ENCODE data around the gene OPCML. TPM values are rescaled to one million over a fixed set of nuclear protein-coding genes. Genes with fewer than 3 reads are reported as not detected.

The OPCML gene
- total RNA-seq, 1 experiment from 2014 or later: not detected

GRCh38 chr11:133545199-133545803, 13.0 kb upstream of the OPCML start:
- Histone ChIP-seq H3K9me3 (ENCODE audit: control insufficient read depth, insufficient read depth, low read depth, low read length) (no peaks in the 10 kb centered on the region), H3K4me1 (ENCODE audit: control insufficient read depth, insufficient read depth, low read length) (no peaks in the 10 kb centered on the region), H3K27ac (ENCODE audit: low read length) (no peak overlapping the region), H3K4me3 (ENCODE audit: low read depth in 2 of 2, low read length in 2 of 2) (no peak overlapping the region), H3K36me3 (ENCODE audit: control insufficient read depth, insufficient read depth, low read length) (no peaks in the 10 kb centered on the region), H3K27me3 (ENCODE audit: control insufficient read depth, insufficient read depth, low read length) (0 out of 2 replicates have a peak, but pooled peaks cover 2% of the 10 kb centered on the region)
- ATAC-seq: 0 out of 2 replicates have a peak, but pooled peaks have one; percentile 38
- intact Hi-C loops (cut with micrococcal nuclease; ENCODE audit: unreplicated experiment): no loop called here
- no TSS peak for BruUV-seq (replicated peaks)
- in situ Hi-C loops (cut with HindIII; ENCODE audit: low pct_unique_long_range_greater_than_20kb, low sequenced_read_pairs): no loop called here
- DNase-seq (ENCODE audit: low read depth, low spot score): no peak
- TF ChIP-seq POLR2AphosphoS5 (IDR thresholded peaks at IDR 0.05; ENCODE audit: low read depth, low read length) (no peak), TCF7L2 (IDR thresholded peaks at IDR 0.05; ENCODE audit: low read depth, low read length) (no peak), SIN3A (IDR thresholded peaks at IDR 0.05; ENCODE audit: borderline replicate concordance, insufficient read depth, low read depth, low read length) (no peak)
- TF ChIP-seq, protein P1, sequence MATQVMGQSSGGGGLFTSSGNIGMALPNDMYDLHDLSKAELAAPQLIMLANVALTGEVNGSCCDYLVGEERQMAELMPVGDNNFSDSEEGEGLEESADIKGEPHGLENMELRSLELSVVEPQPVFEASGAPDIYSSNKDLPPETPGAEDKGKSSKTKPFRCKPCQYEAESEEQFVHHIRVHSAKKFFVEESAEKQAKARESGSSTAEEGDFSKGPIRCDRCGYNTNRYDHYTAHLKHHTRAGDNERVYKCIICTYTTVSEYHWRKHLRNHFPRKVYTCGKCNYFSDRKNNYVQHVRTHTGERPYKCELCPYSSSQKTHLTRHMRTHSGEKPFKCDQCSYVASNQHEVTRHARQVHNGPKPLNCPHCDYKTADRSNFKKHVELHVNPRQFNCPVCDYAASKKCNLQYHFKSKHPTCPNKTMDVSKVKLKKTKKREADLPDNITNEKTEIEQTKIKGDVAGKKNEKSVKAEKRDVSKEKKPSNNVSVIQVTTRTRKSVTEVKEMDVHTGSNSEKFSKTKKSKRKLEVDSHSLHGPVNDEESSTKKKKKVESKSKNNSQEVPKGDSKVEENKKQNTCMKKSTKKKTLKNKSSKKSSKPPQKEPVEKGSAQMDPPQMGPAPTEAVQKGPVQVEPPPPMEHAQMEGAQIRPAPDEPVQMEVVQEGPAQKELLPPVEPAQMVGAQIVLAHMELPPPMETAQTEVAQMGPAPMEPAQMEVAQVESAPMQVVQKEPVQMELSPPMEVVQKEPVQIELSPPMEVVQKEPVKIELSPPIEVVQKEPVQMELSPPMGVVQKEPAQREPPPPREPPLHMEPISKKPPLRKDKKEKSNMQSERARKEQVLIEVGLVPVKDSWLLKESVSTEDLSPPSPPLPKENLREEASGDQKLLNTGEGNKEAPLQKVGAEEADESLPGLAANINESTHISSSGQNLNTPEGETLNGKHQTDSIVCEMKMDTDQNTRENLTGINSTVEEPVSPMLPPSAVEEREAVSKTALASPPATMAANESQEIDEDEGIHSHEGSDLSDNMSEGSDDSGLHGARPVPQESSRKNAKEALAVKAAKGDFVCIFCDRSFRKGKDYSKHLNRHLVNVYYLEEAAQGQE (IDR thresholded peaks at IDR 0.05; ENCODE audit: insufficient read depth in 1 of 2, low read depth in 2 of 2, low read length in 1 of 2): no peak
- TF ChIP-seq, protein P2, sequence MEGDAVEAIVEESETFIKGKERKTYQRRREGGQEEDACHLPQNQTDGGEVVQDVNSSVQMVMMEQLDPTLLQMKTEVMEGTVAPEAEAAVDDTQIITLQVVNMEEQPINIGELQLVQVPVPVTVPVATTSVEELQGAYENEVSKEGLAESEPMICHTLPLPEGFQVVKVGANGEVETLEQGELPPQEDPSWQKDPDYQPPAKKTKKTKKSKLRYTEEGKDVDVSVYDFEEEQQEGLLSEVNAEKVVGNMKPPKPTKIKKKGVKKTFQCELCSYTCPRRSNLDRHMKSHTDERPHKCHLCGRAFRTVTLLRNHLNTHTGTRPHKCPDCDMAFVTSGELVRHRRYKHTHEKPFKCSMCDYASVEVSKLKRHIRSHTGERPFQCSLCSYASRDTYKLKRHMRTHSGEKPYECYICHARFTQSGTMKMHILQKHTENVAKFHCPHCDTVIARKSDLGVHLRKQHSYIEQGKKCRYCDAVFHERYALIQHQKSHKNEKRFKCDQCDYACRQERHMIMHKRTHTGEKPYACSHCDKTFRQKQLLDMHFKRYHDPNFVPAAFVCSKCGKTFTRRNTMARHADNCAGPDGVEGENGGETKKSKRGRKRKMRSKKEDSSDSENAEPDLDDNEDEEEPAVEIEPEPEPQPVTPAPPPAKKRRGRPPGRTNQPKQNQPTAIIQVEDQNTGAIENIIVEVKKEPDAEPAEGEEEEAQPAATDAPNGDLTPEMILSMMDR (IDR thresholded peaks at IDR 0.05): no peak
- ChIA-PET CTCF (no interaction called here), POLR2A (no interaction called here)

DNA sequence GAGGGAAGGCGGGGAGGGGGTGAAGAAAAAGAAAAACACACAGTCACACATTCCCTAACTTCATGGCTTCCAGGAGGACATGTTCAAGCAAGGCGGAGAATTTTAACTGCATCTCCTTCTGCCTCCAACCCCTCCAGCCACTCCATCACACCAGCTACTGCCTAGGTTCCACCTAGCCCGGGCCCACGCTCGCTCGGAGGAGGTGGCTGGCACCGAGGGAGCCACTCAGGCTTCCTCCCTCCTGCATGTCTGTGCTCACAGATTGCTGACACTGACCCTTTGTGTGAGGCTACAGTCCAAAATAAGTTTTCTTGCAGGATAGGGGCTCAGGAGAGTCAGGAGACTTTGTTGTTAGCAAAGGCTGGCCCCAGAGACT, 9.4 kb upstream of the OPCML start:
- intact Hi-C loops (cut with micrococcal nuclease; ENCODE audit: unreplicated experiment): no loop called here
- no peaks in the 10 kb centered on the region for H3K4me1 ChIP-seq (ENCODE audit: control insufficient read depth, insufficient read depth, low read length)
- no peaks in the 10 kb centered on the region for H3K36me3 ChIP-seq (ENCODE audit: control insufficient read depth, insufficient read depth, low read length)
- TF ChIP-seq, protein P2 (IDR thresholded peaks at IDR 0.05): no peak
- no peak for TF ChIP-seq TCF7L2 (IDR thresholded peaks at IDR 0.05; ENCODE audit: low read depth, low read length)
- TF ChIP-seq, protein P1 (IDR thresholded peaks at IDR 0.05; ENCODE audit: insufficient read depth in 1 of 2, low read depth in 2 of 2, low read length in 1 of 2): no peak
- no peak for TF ChIP-seq POLR2AphosphoS5 (IDR thresholded peaks at IDR 0.05; ENCODE audit: low read depth, low read length)
- TF ChIP-seq SIN3A (IDR thresholded peaks at IDR 0.05; ENCODE audit: borderline replicate concordance, insufficient read depth, low read depth, low read length): no peak
- in situ Hi-C loops (cut with HindIII; ENCODE audit: low pct_unique_long_range_greater_than_20kb, low sequenced_read_pairs): no loop called here
- CTCF ChIA-PET: no interaction called here
- 0 out of 2 replicates have a peak, but pooled peaks cover 2% of the 10 kb centered on the region for H3K27me3 ChIP-seq (ENCODE audit: control insufficient read depth, insufficient read depth, low read length)
- no TSS peak for BruUV-seq (replicated peaks)
- DNase-seq (ENCODE audit: low read depth, low spot score): no peak
- H3K4me3 ChIP-seq (ENCODE audit: low read depth in 2 of 2, low read length in 2 of 2): no peak overlapping the region
- H3K27ac ChIP-seq (ENCODE audit: low read length): no peak overlapping the region
- H3K9me3 ChIP-seq (ENCODE audit: control insufficient read depth, insufficient read depth, low read depth, low read length): no peaks in the 10 kb centered on the region
- POLR2A ChIA-PET: no interaction called here
- no peak for ATAC-seq
